ENCODE data around the gene HLTF. TPM values are rescaled to one million over a fixed set of nuclear protein-coding genes. Genes with fewer than 3 reads are reported as not detected.

Gene HLTF
- total and polyA plus RNA-seq, 2 of the 13 experiments (the other 11 are each of a cell fraction or from before 2014, with no cell fraction given), result 12.0 to 22.9 TPM

GRCh38 chr3:149010504-149010951 lies 75.8 kb downstream of the HLTF start (continued):
- no peak for TF ChIP-seq ZNF274 (CRISPR knock-in tag; IDR thresholded peaks at IDR 0.05)
- no peak for TF ChIP-seq SMAD1 (CRISPR knock-in tag; IDR thresholded peaks at IDR 0.05; ENCODE audit: borderline replicate concordance, low read depth)
- TF ChIP-seq ZNF781 (CRISPR knock-in tag; IDR thresholded peaks at IDR 0.05; ENCODE audit: borderline replicate concordance, not compliant biosample characterization), result no peak
- TF ChIP-seq HNF4G (IDR thresholded peaks at IDR 0.05; ENCODE audit: borderline replicate concordance, low read depth, low read length), result no peak; the same call in 1 of the 2 replicates
- TF ChIP-seq HNF4G (CRISPR knock-in tag; IDR thresholded peaks at IDR 0.05; ENCODE audit: borderline replicate concordance, low read depth), result no peak
- TF ChIP-seq ZBTB21 (CRISPR knock-in tag; IDR thresholded peaks at IDR 0.05), result no peak
- TF ChIP-seq ZNF629 (CRISPR knock-in tag; conservative IDR thresholded peaks at IDR 0.05), result no peak
- no peak for TF ChIP-seq ZNF672 (CRISPR knock-in tag; IDR thresholded peaks at IDR 0.05)
- TF ChIP-seq PLRG1 (conservative IDR thresholded peaks at IDR 0.05), result no peak
- TF ChIP-seq FIP1L1 (IDR thresholded peaks at IDR 0.05; ENCODE audit: borderline replicate concordance, insufficient read depth, low read depth, low read length), result no peak
- TF ChIP-seq ATAD3A (CRISPR knock-in tag; IDR thresholded peaks at IDR 0.05), result no peak
- TF ChIP-seq ZFP37 (CRISPR knock-in tag; IDR thresholded peaks at IDR 0.05; ENCODE audit: borderline replicate concordance), result no peak
- TF ChIP-seq MYNN (CRISPR knock-in tag; IDR thresholded peaks at IDR 0.05; ENCODE audit: low read depth), result no peak
- TF ChIP-seq SNAPC2 (CRISPR knock-in tag; IDR thresholded peaks at IDR 0.05), result no peak
- TF ChIP-seq ZNF362 (CRISPR knock-in tag; IDR thresholded peaks at IDR 0.05; ENCODE audit: borderline replicate concordance), result no peak
- no peak for TF ChIP-seq SIN3A (IDR thresholded peaks at IDR 0.05; ENCODE audit: borderline replicate concordance, low read depth, low read length)
- TF ChIP-seq MTA3 (CRISPR knock-in tag; IDR thresholded peaks at IDR 0.05), result no peak
- no peak for TF ChIP-seq ZNF780A (CRISPR knock-in tag; IDR thresholded peaks at IDR 0.05)
- no peak for TF ChIP-seq ZNF788 (CRISPR knock-in tag; IDR thresholded peaks at IDR 0.05; ENCODE audit: borderline replicate concordance)
- TF ChIP-seq ATF7-NPFF (CRISPR knock-in tag; IDR thresholded peaks at IDR 0.05; ENCODE audit: low read depth), result 0 out of 2 replicates have a peak, but pooled peaks have one; percentile 30
- TF ChIP-seq NR2F6 (IDR thresholded peaks at IDR 0.05), result peak; percentile 71
- peak; percentile 83 for TF ChIP-seq NR2F6 (CRISPR knock-in tag; IDR thresholded peaks at IDR 0.05)
- no peak for TF ChIP-seq GPN1 (CRISPR knock-in tag; IDR thresholded peaks at IDR 0.05; ENCODE audit: borderline replicate concordance)
- peak; percentile 78; the same call in 1 of the 2 replicates for TF ChIP-seq SMYD3 (CRISPR knock-in tag; IDR thresholded peaks at IDR 0.05)
- TF ChIP-seq, protein P1, sequence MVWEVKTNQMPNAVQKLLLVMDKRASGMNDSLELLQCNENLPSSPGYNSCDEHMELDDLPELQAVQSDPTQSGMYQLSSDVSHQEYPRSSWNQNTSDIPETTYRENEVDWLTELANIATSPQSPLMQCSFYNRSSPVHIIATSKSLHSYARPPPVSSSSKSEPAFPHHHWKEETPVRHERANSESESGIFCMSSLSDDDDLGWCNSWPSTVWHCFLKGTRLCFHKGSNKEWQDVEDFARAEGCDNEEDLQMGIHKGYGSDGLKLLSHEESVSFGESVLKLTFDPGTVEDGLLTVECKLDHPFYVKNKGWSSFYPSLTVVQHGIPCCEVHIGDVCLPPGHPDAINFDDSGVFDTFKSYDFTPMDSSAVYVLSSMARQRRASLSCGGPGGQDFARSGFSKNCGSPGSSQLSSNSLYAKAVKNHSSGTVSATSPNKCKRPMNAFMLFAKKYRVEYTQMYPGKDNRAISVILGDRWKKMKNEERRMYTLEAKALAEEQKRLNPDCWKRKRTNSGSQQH (CRISPR knock-in tag; IDR thresholded peaks at IDR 0.05; ENCODE audit: low read depth), result no peak
- peak; percentile 41; the same call in 1 of the 2 replicates for TF ChIP-seq POGK (CRISPR knock-in tag; conservative IDR thresholded peaks at IDR 0.05)
